CD14-positive monocyte (primary cell): Measurements from ENCODE around the gene TRPC4AP. TPM values are rescaled to one million over a fixed set of nuclear protein-coding genes. Genes with fewer than 3 reads are reported as not detected.

Experiments
- DNase-seq, 3 donors: peaks; one replicate each; pipeline ENCODE4 v3.0.0-alpha.2; 2011 to 2022
- H2AFZ ChIP-seq: 2 replicates; pipeline ENCODE4 v1.6.0; 2012; ENCODE audit warnings: mild to moderate bottlenecking, low read depth, low read length, inconsistent platforms; ENCODE audit not compliant: insufficient read depth, poor library complexity, severe bottlenecking
- H3K27ac ChIP-seq, 2 donors: 1 replicate in 1 of 2; 2 replicates in 1 of 2; pipeline ENCODE4 v1.5.1; 2012 to 2013; ENCODE audit warnings: low read length in 2 of 2, control low read depth in 1 of 2, inconsistent platforms in 1 of 2, low read depth in 1 of 2, mild to moderate bottlenecking in 1 of 2
- H3K27me3 ChIP-seq, 2 donors: one replicate each; pipeline versions ENCODE4 v1.6.0 to v1.6.1; 2011 to 2013; ENCODE audit warnings: low read length in 2 of 2; ENCODE audit not compliant: control insufficient read depth in 2 of 2, insufficient read depth in 2 of 2
- H3K36me3 ChIP-seq, 2 donors: replicated peaks in 1 of 2; 1 replicate in 1 of 2; 2 replicates in 1 of 2; pipeline versions ENCODE4 v1.5.1 to v1.6.1; 2012 to 2013; ENCODE audit warnings: low read length in 2 of 2, control low read depth in 1 of 2, inconsistent platforms in 1 of 2, mild to moderate bottlenecking in 1 of 2; ENCODE audit not compliant: insufficient read depth in 2 of 2, control insufficient read depth in 1 of 2
- H3K4me1 ChIP-seq, 2 donors: 1 replicate in 1 of 2; 2 replicates in 1 of 2; pipeline versions ENCODE4 v1.5.1 to v1.6.1; 2012 to 2013; ENCODE audit warnings: low read length in 2 of 2, control low read depth in 1 of 2, inconsistent platforms in 1 of 2, mild to moderate bottlenecking in 1 of 2, moderate library complexity in 1 of 2; ENCODE audit not compliant: insufficient read depth in 2 of 2, control insufficient read depth in 1 of 2
- H3K4me2 ChIP-seq: replicated peaks from 2 replicates; pipeline ENCODE3; 2012; ENCODE audit warnings: low read length, moderate library complexity, mild to moderate bottlenecking; ENCODE audit not compliant: poor library complexity, severe bottlenecking; ENCODE audit errors: extremely low read depth
- H3K4me3 ChIP-seq, 3 experiments: fragments of 200-600 bp in 1 of 3; sonication (generic) in 1 of 3; replicated peaks in 1 of 3; 1 replicate in 2 of 3; 2 replicates in 1 of 3; pipeline ENCODE4 v1.5.1; 2011 to 2013; ENCODE audit warnings: low read length in 3 of 3, mild to moderate bottlenecking in 3 of 3, control low read depth in 2 of 3, low read depth in 2 of 3, inconsistent platforms in 1 of 3, moderate library complexity in 1 of 3
- H3K79me2 ChIP-seq: 2 replicates; pipeline ENCODE4 v1.6.0; 2012; ENCODE audit warnings: mild to moderate bottlenecking, control low read depth, inconsistent platforms, low read length, moderate library complexity; ENCODE audit not compliant: insufficient read depth
- H3K9ac ChIP-seq: 2 replicates; pipeline ENCODE4 v1.6.0; 2017; ENCODE audit warnings: low read length, mild to moderate bottlenecking; ENCODE audit not compliant: insufficient read depth, poor library complexity, severe bottlenecking
- H3K9me3 ChIP-seq, 2 donors: replicated peaks in 1 of 2; 1 replicate in 1 of 2; 2 replicates in 1 of 2; pipeline versions ENCODE4 v1.5.1 to v1.6.1; 2012 to 2013; ENCODE audit warnings: low read length in 2 of 2, control low read depth in 1 of 2; ENCODE audit not compliant: control insufficient read depth in 1 of 2, insufficient read depth in 1 of 2
- H4K20me1 ChIP-seq: 2 replicates; pipeline ENCODE4 v1.6.0; 2012; ENCODE audit warnings: mild to moderate bottlenecking, low read length, control low read depth, moderate library complexity; ENCODE audit not compliant: insufficient read depth
- H3K27ac Mint-ChIP-seq, 7 donors: one replicate each; pipeline ENCODE4 v1.8.0; 2020; ENCODE audit warnings: mild to moderate bottlenecking in 7 of 7, mixed read lengths in 7 of 7, moderate library complexity in 6 of 7, inconsistent platforms in 2 of 7
- H3K27me3 Mint-ChIP-seq, 3 donors: one replicate each; pipeline ENCODE4 v1.8.0; 2021 to 2022; ENCODE audit warnings: low read depth in 3 of 3, mild to moderate bottlenecking in 3 of 3, mixed read lengths in 3 of 3, moderate library complexity in 3 of 3, inconsistent platforms in 1 of 3
- H3K36me3 Mint-ChIP-seq, 2 donors: one replicate each; pipeline ENCODE4 v1.8.0; 2020; ENCODE audit warnings: mixed read lengths in 2 of 2, inconsistent platforms in 1 of 2, mild to moderate bottlenecking in 1 of 2
- H3K4me1 Mint-ChIP-seq: one replicate; pipeline ENCODE4 v1.8.0; 2020; ENCODE audit warnings: mild to moderate bottlenecking, mixed read lengths
- H3K4me3 Mint-ChIP-seq, 2 donors: one replicate each; pipeline ENCODE4 v1.8.0; 2020; ENCODE audit warnings: mild to moderate bottlenecking in 2 of 2, mixed read lengths in 2 of 2, moderate library complexity in 1 of 2
- H3K9me3 Mint-ChIP-seq, 7 donors: one replicate each; pipeline ENCODE4 v1.8.0; 2020 to 2022; ENCODE audit warnings: mixed read lengths in 7 of 7, mild to moderate bottlenecking in 6 of 7, moderate library complexity in 6 of 7, inconsistent platforms in 2 of 7
- WGBS: methylation state at CpG from one replicate; pipeline ENCODE4 v1.1.5; 2013; ENCODE audit warnings: missing lambda C conversion rate; ENCODE audit not compliant: insufficient coverage; 5-methylcytosine and 5-hydroxymethylcytosine counted together
- intact Hi-C, 2 donors: fragments of 100-400 bp; cut with micrococcal nuclease; formaldehyde crosslinking; loops; one replicate each; pipeline versions ENCODE4 v1.15.0 to v1.15.1; 2023
- polyA plus RNA-seq, 3 donors: library from polyadenylated mRNA; depleted of rRNA in 1 of 3; unstranded in 2 of 3; stranded (reverse) in 1 of 3; fragments of 300-500 nt in 2 of 3; fragments of >200 nt in 1 of 3; fragmentation: Illumina TruSeq in 2 of 3; gene quantifications; 1 replicate in 2 of 3; 2 replicates in 1 of 3; pipeline ENCODE4 v1.2.3, GENCODE V29; 2012 to 2021
- TF ChIP-seq, protein P1 (sequence below): fragments of 200-600 bp; IDR thresholded peaks from one replicate; pipeline ENCODE4 v1.8.0; 2022; ENCODE audit warnings: antibody characterized with exemption, mild to moderate bottlenecking

Gene TRPC4AP
- polyA plus RNA-seq, 3 donors, result 80.8 to 98.4 (median 88.6) TPM

DNA sequence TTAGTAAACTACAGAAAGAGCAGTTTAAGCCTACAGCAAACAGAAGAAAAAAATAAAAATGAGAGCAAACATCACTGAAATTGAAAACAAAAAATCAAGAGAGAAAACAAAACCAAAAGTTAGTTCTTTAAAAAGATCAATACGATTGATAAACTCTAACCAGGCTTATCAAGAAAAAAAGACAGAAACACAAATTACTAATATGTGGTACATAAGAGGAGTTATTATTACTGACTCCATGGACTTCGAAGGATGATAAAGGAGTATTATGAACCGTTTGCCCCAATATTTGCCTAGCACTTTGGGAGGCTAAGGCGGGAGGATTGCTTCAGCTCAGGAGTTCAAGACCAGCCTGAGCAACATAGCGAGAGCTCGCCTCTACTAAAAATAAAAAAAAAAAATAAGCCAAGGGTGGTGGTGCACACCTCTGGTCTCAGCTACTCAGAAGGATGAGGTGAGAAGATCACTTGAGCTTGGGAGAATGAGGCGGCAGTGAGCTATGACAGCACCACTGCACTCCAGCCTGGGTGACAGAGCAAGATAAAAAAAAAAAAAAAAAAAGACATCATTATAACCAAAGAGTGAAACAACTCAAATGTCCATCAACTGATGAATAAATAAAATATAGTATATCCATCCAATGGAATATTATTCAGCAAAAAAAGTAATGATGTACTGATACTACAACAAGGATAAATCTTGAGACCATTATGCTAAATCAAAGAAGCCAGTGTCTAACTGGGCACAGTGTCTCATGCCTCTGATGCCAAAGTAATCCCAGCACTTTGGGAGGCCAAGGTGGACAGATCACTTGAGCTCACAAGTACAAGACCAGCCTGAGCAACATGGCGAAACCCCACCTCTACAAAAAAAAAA, 12.9 kb downstream of the TRPC4AP start:
- TF ChIP-seq, protein P1, sequence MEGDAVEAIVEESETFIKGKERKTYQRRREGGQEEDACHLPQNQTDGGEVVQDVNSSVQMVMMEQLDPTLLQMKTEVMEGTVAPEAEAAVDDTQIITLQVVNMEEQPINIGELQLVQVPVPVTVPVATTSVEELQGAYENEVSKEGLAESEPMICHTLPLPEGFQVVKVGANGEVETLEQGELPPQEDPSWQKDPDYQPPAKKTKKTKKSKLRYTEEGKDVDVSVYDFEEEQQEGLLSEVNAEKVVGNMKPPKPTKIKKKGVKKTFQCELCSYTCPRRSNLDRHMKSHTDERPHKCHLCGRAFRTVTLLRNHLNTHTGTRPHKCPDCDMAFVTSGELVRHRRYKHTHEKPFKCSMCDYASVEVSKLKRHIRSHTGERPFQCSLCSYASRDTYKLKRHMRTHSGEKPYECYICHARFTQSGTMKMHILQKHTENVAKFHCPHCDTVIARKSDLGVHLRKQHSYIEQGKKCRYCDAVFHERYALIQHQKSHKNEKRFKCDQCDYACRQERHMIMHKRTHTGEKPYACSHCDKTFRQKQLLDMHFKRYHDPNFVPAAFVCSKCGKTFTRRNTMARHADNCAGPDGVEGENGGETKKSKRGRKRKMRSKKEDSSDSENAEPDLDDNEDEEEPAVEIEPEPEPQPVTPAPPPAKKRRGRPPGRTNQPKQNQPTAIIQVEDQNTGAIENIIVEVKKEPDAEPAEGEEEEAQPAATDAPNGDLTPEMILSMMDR, result no peak
- H3K27me3 Mint-ChIP-seq, result peaks cover 0 to 2% (median 0%) of the 10 kb centered on the region in 3 donors
- Histone ChIP-seq H3K79me2 (peaks cover 73% of the 10 kb centered on the region), H3K4me2 (no peak overlapping the region), H3K9ac (no peak overlapping the region), H3K4me1 (no peaks in the 10 kb centered on the region), H3K9me3 (no peaks in the 10 kb centered on the region), H3K27me3 (no peaks in the 10 kb centered on the region), H2AFZ (no peak overlapping the region), H3K36me3 (peaks cover 26 to 29% of the 10 kb centered on the region in 2 donors), H3K4me3 (no peak overlapping the region), H4K20me1 (peaks cover 77% of the 10 kb centered on the region), H3K27ac (no peak overlapping the region)
- H3K4me3 Mint-ChIP-seq, result no peak overlapping the region
- peaks cover 35 to 55% of the 10 kb centered on the region in 2 donors for H3K36me3 Mint-ChIP-seq
- peaks cover 0 to 12% (median 3%) of the 10 kb centered on the region in 7 donors for H3K9me3 Mint-ChIP-seq
- DNase-seq, result no peak
- 100% methylated on average over 2 of the region's 8 CpGs for WGBS
- H3K4me1 Mint-ChIP-seq, result peaks cover 13% of the 10 kb centered on the region
- peak overlapping the region in 4 of 7 donors; percentile 19 to 46 (median 38) for H3K27ac Mint-ChIP-seq
- intact Hi-C loops, result no loop called here

DNA sequence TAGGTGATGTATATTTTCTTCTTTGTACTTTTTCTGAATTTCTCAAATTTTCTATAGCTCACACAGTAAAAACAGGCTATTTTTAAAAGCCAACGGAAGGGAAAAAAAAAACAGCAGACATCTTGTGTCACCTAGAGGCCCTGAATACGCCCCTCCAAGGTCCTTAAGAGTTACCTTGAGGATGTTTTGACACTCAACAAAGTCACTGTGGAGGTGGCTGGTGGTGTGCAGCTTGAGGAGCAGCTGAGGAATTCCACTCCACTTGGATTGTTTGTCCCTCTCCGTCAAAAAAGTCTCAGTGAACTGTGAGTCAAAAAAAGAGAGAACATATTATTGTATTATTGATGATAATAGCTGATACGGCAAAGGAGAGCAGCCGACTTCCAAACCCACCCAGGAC, 14.7 kb downstream of the TRPC4AP start:
- Mint-ChIP-seq H3K4me3 (no peak overlapping the region), H3K9me3 (peaks cover 0 to 15% (median 5%) of the 10 kb centered on the region in 7 donors), H3K36me3 (peaks cover 40 to 49% of the 10 kb centered on the region in 2 donors), H3K27ac (no peak overlapping the region), H3K27me3 (peaks cover 0 to 2% (median 0%) of the 10 kb centered on the region in 3 donors), H3K4me1 (peaks cover 9% of the 10 kb centered on the region)
- Histone ChIP-seq H3K4me2 (no peak overlapping the region), H3K27me3 (no peaks in the 10 kb centered on the region), H3K4me1 (no peaks in the 10 kb centered on the region), H2AFZ (no peak overlapping the region), H4K20me1 (peaks cover 62% of the 10 kb centered on the region), H3K79me2 (peaks cover 58% of the 10 kb centered on the region), H3K9me3 (no peaks in the 10 kb centered on the region), H3K4me3 (no peak overlapping the region), H3K9ac (no peak overlapping the region), H3K36me3 (peaks cover 26 to 29% of the 10 kb centered on the region in 2 donors), H3K27ac (no peak overlapping the region)
- WGBS, result 80% methylated on average over 1 of the region's 5 CpGs
- intact Hi-C loops, result no loop called here
- TF ChIP-seq, protein P1, result no peak
- no peak for DNase-seq
